Upper lobe of left lung (tissue), 6 donors: ENCODE data around the gene ROBO1. TPM values are rescaled to one million over a fixed set of nuclear protein-coding genes. Genes with fewer than 3 reads are reported as not detected.
A peak's percentile ranks its signal among the peaks of the same experiment; 100 is the strongest.
"Not testable (repeated sequence)": the region's sequence is repeated elsewhere in the genome, so short reads cannot be mapped to it uniquely, and the experiment has no call there.

Source experiments
- ATAC-seq, 2 donors: fragments of 200-7000 bp; cut with Tn5 transposase; one replicate each; pipeline ENCODE4 v1.9.1; 2022; ENCODE audit warnings: mild to moderate bottlenecking in 2 of 2, moderate library complexity in 2 of 2; ENCODE audit not compliant: low FRiP score in 2 of 2
- DNase-seq, 2 donors: peaks; one replicate each; pipeline ENCODE4 v3.0.0-alpha.2; 2019 to 2020
- H3K27ac ChIP-seq, 4 donors: fragments of 200-600 bp; sonication (generic); one replicate each; pipeline ENCODE4 v1.5.1; 2016 to 2019
- H3K27me3 ChIP-seq, 4 donors: fragments of 200-600 bp; sonication (generic); one replicate each; pipeline ENCODE4 v1.5.1; 2017 to 2019
- H3K36me3 ChIP-seq, 4 donors: fragments of 200-600 bp; sonication (generic); one replicate each; pipeline ENCODE4 v1.5.1; 2016 to 2019
- H3K4me1 ChIP-seq, 4 donors: fragments of 200-600 bp; sonication (generic); one replicate each; pipeline ENCODE4 v1.5.1; 2018 to 2019
- H3K4me3 ChIP-seq, 4 donors: fragments of 200-600 bp; sonication (generic); one replicate each; pipeline ENCODE4 v1.5.1; 2017 to 2019; ENCODE audit warnings: mild to moderate bottlenecking in 2 of 4, moderate library complexity in 1 of 4
- H3K9me3 ChIP-seq, 4 donors: fragments of 200-600 bp; sonication (generic); one replicate each; pipeline ENCODE4 v1.5.1; 2018 to 2019
- EP300 ChIP-seq, 4 donors: sonication (generic); formaldehyde crosslinking; IDR thresholded peaks; one replicate each; pipeline ENCODE4 v1.5.1; 2017; ENCODE audit warnings: antibody characterized with exemption in 4 of 4, control low read depth in 2 of 4
- POLR2A ChIP-seq, 4 donors: fragments of 450-650 bp; IDR thresholded peaks; one replicate each; pipeline ENCODE4 v1.5.1; 2016 to 2017; ENCODE audit warnings: antibody characterized with exemption in 4 of 4, mild to moderate bottlenecking in 2 of 4
- POLR2AphosphoS5 ChIP-seq, 2 donors: sonication (generic); formaldehyde crosslinking; IDR thresholded peaks; one replicate each; pipeline ENCODE4 v1.5.1; 2017; ENCODE audit warnings: antibody characterized with exemption in 2 of 2
- WGBS, 2 donors: methylation state at CpG; one replicate each; pipeline ENCODE4 v1.1.5; 2017 to 2018; 5-methylcytosine and 5-hydroxymethylcytosine counted together
- total RNA-seq, 6 donors: library from RNA; depleted of rRNA in 4 of 6; stranded (reverse); fragments of >200 nt in 4 of 6; gene quantifications; one replicate each; pipeline versions ENCODE4 v1.1.0 to v1.2.1, GENCODE V29; 2016 to 2021
- TF ChIP-seq, protein P1 (sequence below), 6 experiments: fragments of 450-650 bp in 4 of 6; fragments of 200-600 bp in 2 of 6; sonication (generic) in 2 of 6; IDR thresholded peaks; one replicate each; pipeline ENCODE4 v1.5.1; 2016 to 2019; ENCODE audit warnings: antibody characterized with exemption in 6 of 6
- donor health status: DM: no; HTN: no; CAD: no; lungs with moderate emphysema.
- donor health status: DM: no; HTN: yes; CAD: no; lungs with severe emphysema.

Gene ROBO1
- total RNA-seq, 6 donors from 2014 or later = 10.5 to 29.0 (median 18.0) TPM

DNA sequence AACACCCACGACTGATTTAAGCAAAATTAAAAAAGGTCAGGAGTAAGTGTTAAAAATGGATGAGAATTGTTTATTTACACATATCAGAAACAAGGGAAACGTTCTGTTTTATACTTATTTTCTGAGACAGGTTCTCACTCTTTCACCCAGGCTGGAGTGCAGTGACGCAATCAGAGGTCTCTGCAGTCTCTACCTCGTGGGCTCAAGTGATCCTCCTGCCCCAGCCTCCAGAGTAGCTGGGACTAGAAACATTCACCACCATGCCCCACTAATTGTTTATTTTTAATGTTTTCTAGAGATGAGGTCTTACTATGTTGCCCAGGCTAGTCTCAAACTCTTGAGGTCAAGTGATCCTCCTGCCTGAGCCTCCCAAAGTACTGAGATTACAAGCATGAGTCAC is 1080.3 kb downstream of the ROBO1 start:
- no peaks in the 10 kb centered on the region for H3K4me1 ChIP-seq
- no peak overlapping the region for H3K27ac ChIP-seq
- no peaks in the 10 kb centered on the region for H3K27me3 ChIP-seq
- no peak overlapping the region for H3K4me3 ChIP-seq
- no peak for TF ChIP-seq EP300 (IDR thresholded peaks at IDR 0.05)
- no peak for TF ChIP-seq POLR2A (IDR thresholded peaks at IDR 0.05)
- TF ChIP-seq, protein P1, sequence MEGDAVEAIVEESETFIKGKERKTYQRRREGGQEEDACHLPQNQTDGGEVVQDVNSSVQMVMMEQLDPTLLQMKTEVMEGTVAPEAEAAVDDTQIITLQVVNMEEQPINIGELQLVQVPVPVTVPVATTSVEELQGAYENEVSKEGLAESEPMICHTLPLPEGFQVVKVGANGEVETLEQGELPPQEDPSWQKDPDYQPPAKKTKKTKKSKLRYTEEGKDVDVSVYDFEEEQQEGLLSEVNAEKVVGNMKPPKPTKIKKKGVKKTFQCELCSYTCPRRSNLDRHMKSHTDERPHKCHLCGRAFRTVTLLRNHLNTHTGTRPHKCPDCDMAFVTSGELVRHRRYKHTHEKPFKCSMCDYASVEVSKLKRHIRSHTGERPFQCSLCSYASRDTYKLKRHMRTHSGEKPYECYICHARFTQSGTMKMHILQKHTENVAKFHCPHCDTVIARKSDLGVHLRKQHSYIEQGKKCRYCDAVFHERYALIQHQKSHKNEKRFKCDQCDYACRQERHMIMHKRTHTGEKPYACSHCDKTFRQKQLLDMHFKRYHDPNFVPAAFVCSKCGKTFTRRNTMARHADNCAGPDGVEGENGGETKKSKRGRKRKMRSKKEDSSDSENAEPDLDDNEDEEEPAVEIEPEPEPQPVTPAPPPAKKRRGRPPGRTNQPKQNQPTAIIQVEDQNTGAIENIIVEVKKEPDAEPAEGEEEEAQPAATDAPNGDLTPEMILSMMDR (IDR thresholded peaks at IDR 0.05) = no peak
- TF ChIP-seq POLR2AphosphoS5 (IDR thresholded peaks at IDR 0.05) = no peak
- DNase-seq = no peak
- H3K36me3 ChIP-seq = no peaks in the 10 kb centered on the region
- 83 to 87% methylated on average over 4 of the region's 4 CpGs for WGBS, 2 donors
- H3K9me3 ChIP-seq = no peaks in the 10 kb centered on the region
- no peak for ATAC-seq

DNA sequence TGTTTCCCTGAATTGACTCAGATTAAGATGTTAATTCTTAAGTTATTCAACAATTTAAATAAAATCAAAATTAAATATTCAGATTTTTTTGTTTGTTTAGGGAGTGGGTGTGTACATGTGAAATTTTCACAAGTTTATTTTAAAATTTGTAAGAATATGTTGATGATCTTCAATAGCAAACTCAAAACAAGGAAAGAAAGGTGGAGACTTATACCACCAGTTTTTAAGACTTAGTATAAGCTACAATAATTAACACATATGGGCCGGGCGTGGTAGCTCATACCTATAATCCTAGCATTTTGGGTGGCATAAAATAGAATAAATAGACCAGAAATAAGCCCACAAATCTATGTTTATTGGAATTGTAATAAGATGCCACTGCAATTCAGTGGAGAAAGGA is 1084.5 kb downstream of the ROBO1 start:
- 93 to 99% methylated on average over 2 of the region's 2 CpGs for WGBS, 2 donors
- no peaks in the 10 kb centered on the region for H3K36me3 ChIP-seq
- no peak overlapping the region for H3K4me3 ChIP-seq
- DNase-seq (no peak), ATAC-seq (no peak)
- TF ChIP-seq POLR2A (IDR thresholded peaks at IDR 0.05) (no peak), POLR2AphosphoS5 (IDR thresholded peaks at IDR 0.05) (no peak), EP300 (IDR thresholded peaks at IDR 0.05) (no peak)
- TF ChIP-seq, protein P1 (IDR thresholded peaks at IDR 0.05) = no peak
- no peaks in the 10 kb centered on the region for H3K4me1 ChIP-seq
- H3K27ac ChIP-seq = no peak overlapping the region
- no peaks in the 10 kb centered on the region for H3K9me3 ChIP-seq
- no peaks in the 10 kb centered on the region for H3K27me3 ChIP-seq

DNA sequence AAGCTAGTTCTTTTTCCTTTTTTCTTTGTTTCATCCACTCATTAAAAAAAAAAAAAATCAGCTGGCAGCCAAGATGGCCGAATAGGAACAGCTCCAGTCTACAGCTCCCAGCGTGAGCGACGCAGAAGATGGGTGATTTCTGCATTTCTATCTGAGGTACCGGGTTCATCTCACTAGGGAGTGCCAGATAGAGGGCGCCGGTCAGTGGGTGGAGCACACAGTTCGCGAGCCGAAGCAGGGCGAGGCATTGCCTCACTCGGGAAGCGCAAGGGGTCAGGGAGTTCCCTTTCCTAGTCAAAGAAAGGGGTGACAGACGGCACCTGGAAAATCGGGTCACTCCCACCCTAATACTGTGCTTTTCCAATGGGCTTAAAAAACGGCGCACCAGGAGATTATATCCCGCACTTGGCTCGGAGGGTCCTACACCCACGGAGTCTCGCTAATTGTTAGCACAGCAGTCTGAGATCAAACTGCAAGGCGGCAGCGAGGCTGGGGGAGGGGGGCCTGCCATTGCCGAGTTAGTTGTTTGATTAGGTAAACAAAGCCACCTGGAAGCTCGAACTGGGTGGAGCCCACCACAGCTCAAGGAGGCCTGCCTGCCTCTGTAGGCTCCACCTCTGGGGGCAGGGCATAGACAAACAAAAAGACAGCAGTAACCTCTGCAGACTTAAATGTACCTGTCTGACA is 1092.5 kb downstream of the ROBO1 start:
- H3K4me1 ChIP-seq, H3K36me3 ChIP-seq, H3K4me3 ChIP-seq, H3K27ac ChIP-seq, ATAC-seq, H3K27me3 ChIP-seq, H3K9me3 ChIP-seq: not testable (repeated sequence)
- 92 to 96% methylated on average over 24 to 25 of the region's 25 CpGs for WGBS, 2 donors
- peak in 1 of 2 donors; percentile 32 for DNase-seq

DNA sequence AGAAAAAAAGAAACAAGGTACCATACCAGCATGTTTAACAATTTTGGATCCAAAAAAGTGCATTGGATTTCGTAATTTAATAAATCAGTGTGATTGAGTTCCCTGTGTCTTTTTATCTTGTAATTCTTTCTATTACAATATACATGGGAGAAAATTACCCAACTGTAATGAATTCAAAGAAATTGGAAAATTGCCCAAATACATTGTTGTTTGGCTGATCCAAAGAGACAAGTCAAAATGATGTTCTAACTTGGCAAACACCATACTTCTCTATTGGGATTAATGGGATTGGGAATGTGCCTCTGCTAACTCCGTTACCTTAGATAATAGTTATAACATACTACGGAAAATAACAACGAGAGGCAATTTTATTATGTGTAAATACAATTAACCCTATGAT is 1097.1 kb downstream of the ROBO1 start:
- Histone ChIP-seq H3K27me3 (no peaks in the 10 kb centered on the region), H3K4me3 (no peak overlapping the region), H3K27ac (no peak overlapping the region), H3K9me3 (no peaks in the 10 kb centered on the region), H3K36me3 (no peaks in the 10 kb centered on the region), H3K4me1 (no peaks in the 10 kb centered on the region)
- WGBS, 2 donors = 87 to 91% methylated on average over 4 of the region's 4 CpGs
- no peak for DNase-seq
- ATAC-seq = no peak
- TF ChIP-seq, protein P1 (IDR thresholded peaks at IDR 0.05) = no peak
- TF ChIP-seq EP300 (IDR thresholded peaks at IDR 0.05) = no peak
- TF ChIP-seq POLR2A (IDR thresholded peaks at IDR 0.05) = no peak

GRCh38 chr3:78670094-78670493 is 1097.7 kb downstream of the ROBO1 start:
- Histone ChIP-seq H3K4me1 (no peaks in the 10 kb centered on the region), H3K36me3 (no peaks in the 10 kb centered on the region), H3K27ac (no peak overlapping the region), H3K9me3 (no peaks in the 10 kb centered on the region), H3K4me3 (no peak overlapping the region), H3K27me3 (no peaks in the 10 kb centered on the region)
- DNase-seq (no peak), ATAC-seq (no peak)
- WGBS, 2 donors = 88 to 93% methylated on average over 7 of the region's 7 CpGs
- TF ChIP-seq POLR2A (IDR thresholded peaks at IDR 0.05) (no peak), EP300 (IDR thresholded peaks at IDR 0.05) (no peak), POLR2AphosphoS5 (IDR thresholded peaks at IDR 0.05) (no peak)
- TF ChIP-seq, protein P1 (IDR thresholded peaks at IDR 0.05) = no peak
